ENCODE measurements around the gene CCDC17. TPM values are rescaled to one million over a fixed set of nuclear protein-coding genes. Genes with fewer than 3 reads are reported as not detected.
A peak's percentile ranks its signal among the peaks of the same experiment; 100 is the strongest.

CCDC17 gene
- polyA plus RNA-seq, 1 donor, result 0.88 TPM

GRCh38 chr1:45583264-45583665, 40.6 kb downstream of the CCDC17 start:
- no CpG with 5 or more reads among the region's 19 CpGs for WGBS (ENCODE audit: insufficient coverage, low lambda C conversion rate)
- H3K9me3 ChIP-seq (ENCODE audit: control insufficient read depth, low read depth, low read length), result no peaks in the 10 kb centered on the region

GRCh38 chr1:45574105-45574626, 49.7 kb downstream of the CCDC17 start:
- DNase-seq, result no peak
- Histone ChIP-seq H3K36me3 (ENCODE audit: control insufficient read depth, insufficient read depth, low read length) (peaks cover 18% of the 10 kb centered on the region), H3K27me3 (ENCODE audit: control insufficient read depth, insufficient read depth, low read length) (no peaks in the 10 kb centered on the region), H3K4me3 (ENCODE audit: low read length) (no peak overlapping the region), H3K4me1 (ENCODE audit: control insufficient read depth, insufficient read depth, low read length) (no peaks in the 10 kb centered on the region), H3K27ac (ENCODE audit: low read length) (no peak overlapping the region), H3K9me3 (ENCODE audit: control insufficient read depth, low read depth, low read length) (no peaks in the 10 kb centered on the region)
- 100% methylated on average over 1 of the region's 7 CpGs for WGBS (ENCODE audit: insufficient coverage, low lambda C conversion rate)

More at GRCh38 chr1:45583264-45583665, 40.6 kb downstream of the CCDC17 start:
- Histone ChIP-seq H3K4me3 (ENCODE audit: low read length) (peak overlapping the region; percentile 99), H3K27ac (ENCODE audit: low read length) (peak overlapping the region; percentile 84), H3K4me1 (ENCODE audit: control insufficient read depth, insufficient read depth, low read length) (peaks cover 10% of the 10 kb centered on the region), H3K27me3 (ENCODE audit: control insufficient read depth, insufficient read depth, low read length) (no peaks in the 10 kb centered on the region), H3K36me3 (ENCODE audit: control insufficient read depth, insufficient read depth, low read length) (no peaks in the 10 kb centered on the region)
- DNase-seq, result peak; percentile 96 to 98

GRCh38 chr1:45573231-45573804, 50.5 kb downstream of the CCDC17 start:
- Histone ChIP-seq H3K27me3 (ENCODE audit: control insufficient read depth, insufficient read depth, low read length) (no peaks in the 10 kb centered on the region), H3K4me3 (ENCODE audit: low read length) (no peak overlapping the region), H3K36me3 (ENCODE audit: control insufficient read depth, insufficient read depth, low read length) (peaks cover 27% of the 10 kb centered on the region), H3K9me3 (ENCODE audit: control insufficient read depth, low read depth, low read length) (no peaks in the 10 kb centered on the region), H3K4me1 (ENCODE audit: control insufficient read depth, insufficient read depth, low read length) (no peaks in the 10 kb centered on the region), H3K27ac (ENCODE audit: low read length) (no peak overlapping the region)
- DNase-seq, result no peak
- no CpG with 5 or more reads among the region's 3 CpGs for WGBS (ENCODE audit: insufficient coverage, low lambda C conversion rate)

DNA sequence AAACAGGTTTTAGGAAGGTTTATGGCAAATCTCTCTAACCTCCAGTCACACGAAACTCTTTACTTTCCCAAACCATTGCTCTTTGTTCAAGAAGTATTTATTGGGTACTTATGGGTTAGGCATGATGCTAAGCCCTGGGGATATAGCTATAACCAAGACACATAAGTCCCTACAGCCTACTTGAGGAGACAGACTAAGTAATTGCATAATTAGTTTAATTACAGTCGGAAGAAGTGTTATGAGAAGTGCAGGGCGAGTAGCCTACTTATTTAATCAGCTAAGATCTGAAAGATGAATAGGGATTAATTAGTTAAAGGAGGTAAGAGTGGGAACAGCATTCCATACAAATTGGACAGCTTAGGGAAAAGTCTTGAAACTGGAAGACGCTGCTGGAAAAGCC, 53.2 kb downstream of the CCDC17 start:
- H3K4me1 ChIP-seq (ENCODE audit: control insufficient read depth, insufficient read depth, low read length), result no peaks in the 10 kb centered on the region
- no peaks in the 10 kb centered on the region for H3K9me3 ChIP-seq (ENCODE audit: control insufficient read depth, low read depth, low read length)
- H3K27me3 ChIP-seq (ENCODE audit: control insufficient read depth, insufficient read depth, low read length), result no peaks in the 10 kb centered on the region
- no peak for DNase-seq
- H3K4me3 ChIP-seq (ENCODE audit: low read length), result no peak overlapping the region
- H3K27ac ChIP-seq (ENCODE audit: low read length), result no peak overlapping the region
- H3K36me3 ChIP-seq (ENCODE audit: control insufficient read depth, insufficient read depth, low read length), result peaks cover 49% of the 10 kb centered on the region
- WGBS (ENCODE audit: insufficient coverage, low lambda C conversion rate), result 96% methylated on average over 3 of the region's 4 CpGs

Other genes starting within 250 kb of the CCDC17 start
- gene TESK2, start 132.9 kb downstream of the CCDC17 start, polyA plus RNA-seq, result 12.8 TPM
- gene CCDC163, start 124.0 kb downstream of the CCDC17 start, polyA plus RNA-seq, result 1.9 TPM
- gene MMACHC, start 123.8 kb downstream of the CCDC17 start, polyA plus RNA-seq, result 5.7 TPM
- gene PRDX1, start 102.2 kb downstream of the CCDC17 start, polyA plus RNA-seq, result 239 TPM
- 256 TPM for gene AKR1A1, start 73.2 kb downstream of the CCDC17 start, polyA plus RNA-seq
- gene NASP, start 40.0 kb downstream of the CCDC17 start, polyA plus RNA-seq, result 153 TPM
- 99.3 TPM for gene GPBP1L1, start 62.5 kb upstream of the CCDC17 start, polyA plus RNA-seq
- gene TMEM69, start 64.1 kb upstream of the CCDC17 start, polyA plus RNA-seq, result 42.7 TPM
- 16.8 TPM for gene IPP, start 126.6 kb upstream of the CCDC17 start, polyA plus RNA-seq
- 49.7 TPM for gene MAST2, start 179.6 kb upstream of the CCDC17 start, polyA plus RNA-seq